Fibroblast of skin of left quadriceps (primary cell): ENCODE measurements around the gene KRTAP10-12.
"Not testable (repeated sequence)": the region's sequence is repeated elsewhere in the genome, so short reads cannot be mapped to it uniquely, and the experiment has no call there.

Experiments
- DNase-seq, 2 experiments: peaks; one replicate each; pipeline ENCODE4 v3.0.0-alpha.2; 2013; ENCODE audit warnings: low read depth in 2 of 2

The KRTAP10-12 gene, protein sequence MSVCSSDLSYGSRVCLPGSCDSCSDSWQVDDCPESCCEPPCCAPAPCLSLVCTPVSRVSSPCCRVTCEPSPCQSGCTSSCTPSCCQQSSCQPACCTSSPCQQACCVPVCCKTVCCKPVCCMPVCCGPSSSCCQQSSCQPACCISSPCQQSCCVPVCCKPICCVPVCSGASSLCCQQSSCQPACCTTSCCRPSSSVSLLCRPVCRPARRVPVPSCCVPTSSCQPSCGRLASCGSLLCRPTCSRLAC

GRCh38 chr21:44697172-44697810, at the start of gene KRTAP10-12:
TSS of gene KRTAP10-12 (plus strand) at chr21:44697172. CDS start at chr21:44697202, 30 bp downstream.
- not testable (repeated sequence) for DNase-seq

- no peak for DNase-seq
Observed at GRCh38 chr21:44647222-44647552, 49.8 kb upstream of the KRTAP10-12 start.

DNA sequence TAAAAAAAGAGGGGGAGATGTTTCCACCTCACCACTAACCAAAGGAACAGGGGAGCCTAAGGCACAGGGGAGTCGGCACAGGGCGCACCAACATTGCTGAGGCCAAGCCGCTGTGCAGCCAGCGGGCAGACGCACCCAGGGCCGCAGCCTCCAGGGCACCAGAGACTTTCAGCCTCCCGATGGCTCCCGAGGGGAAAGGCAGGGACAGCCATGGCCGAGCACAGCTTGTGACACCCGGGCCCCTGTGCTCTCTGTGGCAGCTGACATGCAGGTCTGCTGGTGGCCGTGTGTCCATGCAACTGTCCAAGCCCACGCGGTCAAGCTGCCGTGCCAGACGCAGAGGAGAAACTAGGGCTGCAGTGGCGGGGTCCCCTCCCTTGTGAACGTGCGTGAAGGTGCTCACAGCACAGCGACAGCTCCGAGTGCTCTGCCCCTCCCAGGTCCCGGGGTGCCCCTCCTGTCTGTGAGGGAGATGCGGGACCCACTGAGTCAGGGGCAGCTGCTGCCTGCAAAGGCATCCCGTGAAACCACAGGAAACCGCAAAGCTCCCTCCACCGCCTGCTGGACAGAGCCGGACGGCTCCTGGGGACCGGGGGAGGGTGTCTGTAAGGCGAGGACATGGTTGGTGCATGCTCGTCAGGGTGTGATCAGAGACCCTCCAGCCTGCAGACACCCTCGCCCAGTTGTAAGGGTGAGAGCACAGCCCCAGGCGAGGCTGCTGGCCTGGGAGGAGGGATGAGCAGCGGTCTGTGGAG, 48.2 kb upstream of the KRTAP10-12 start:
- DNase-seq, result no peak

- no peak for DNase-seq
Observed at GRCh38 chr21:44649521-44650100, 47.4 kb upstream of the KRTAP10-12 start.

- no peak for DNase-seq
Observed at GRCh38 chr21:44650265-44650972, 46.6 kb upstream of the KRTAP10-12 start.

DNA sequence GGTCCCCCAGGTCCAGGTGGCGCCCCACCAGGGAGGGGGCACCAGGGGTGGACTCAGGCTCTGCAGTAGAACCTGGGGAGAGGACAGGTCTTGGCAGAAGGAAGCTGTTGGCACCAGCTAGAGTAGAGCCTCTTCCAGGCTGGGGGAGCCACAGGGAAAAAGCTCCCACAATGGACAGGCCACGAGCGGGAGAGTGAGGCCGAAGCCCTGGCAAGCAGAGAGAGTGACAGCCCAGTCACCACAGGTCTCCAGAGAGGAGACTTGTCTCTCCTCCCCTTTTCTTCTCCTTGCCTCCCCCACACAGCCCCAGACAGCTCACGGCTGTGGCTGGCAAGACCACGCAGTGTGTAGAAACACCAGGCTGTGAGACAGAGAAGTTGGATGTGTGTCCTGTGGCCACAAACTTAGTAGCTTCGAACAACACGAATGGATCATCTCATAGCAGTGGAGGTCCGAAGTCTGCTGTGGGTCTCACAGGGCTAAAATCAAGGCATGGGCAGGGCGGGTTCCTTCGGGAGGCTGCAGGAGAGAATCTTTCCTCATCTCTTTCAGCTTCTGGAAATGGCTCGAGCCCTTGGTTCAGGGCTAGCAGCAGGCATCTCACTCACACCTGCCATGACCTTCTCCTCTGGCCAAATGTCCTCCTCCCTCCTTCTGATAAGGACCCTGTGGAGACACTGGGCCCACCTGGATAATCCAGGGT, 45.8 kb upstream of the KRTAP10-12 start:
- DNase-seq, result no peak

- DNase-seq, result no peak
Observed at GRCh38 chr21:44653123-44653522, 43.8 kb upstream of the KRTAP10-12 start.

- DNase-seq, result no peak
Observed at GRCh38 chr21:44653656-44654575, 43.1 kb upstream of the KRTAP10-12 start.

DNA sequence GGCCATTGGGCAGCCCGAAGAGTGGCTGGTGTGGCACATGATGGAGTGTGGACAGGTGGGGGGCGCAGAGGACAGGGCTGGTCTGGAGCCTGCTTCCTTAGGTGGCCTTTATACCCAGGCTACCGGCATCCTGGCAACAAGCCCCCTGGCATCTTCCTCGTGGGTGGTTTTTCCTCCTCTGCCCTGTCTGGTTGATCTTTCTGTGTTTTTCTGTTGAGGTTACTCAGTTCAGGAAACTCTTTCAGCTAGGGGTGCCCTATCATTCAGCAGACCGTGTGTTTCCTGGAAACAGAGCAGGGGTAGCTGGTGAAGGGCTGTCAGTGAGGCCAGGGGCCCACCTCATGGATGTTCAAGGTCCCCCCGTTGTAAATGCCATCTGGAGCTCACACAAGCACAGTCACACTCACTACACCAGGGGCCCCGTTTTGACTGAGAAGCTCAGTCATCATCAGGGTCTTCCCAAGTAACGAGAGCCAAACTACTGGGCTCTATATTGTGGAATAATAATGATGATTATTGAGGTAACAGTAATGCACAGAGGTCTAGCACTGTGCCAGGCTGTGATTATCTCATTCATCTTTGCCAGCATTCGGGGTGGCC, 42.3 kb upstream of the KRTAP10-12 start, which contains the start of gene KRTAP12-4:
TSS of gene KRTAP12-4 (minus strand) at position 84 of the 600 bp plus-strand sequence. CDS start at position 39, 45 bp downstream.
- no peak for DNase-seq

- DNase-seq, result no peak
Observed at GRCh38 chr21:44656868-44657267, 40.1 kb upstream of the KRTAP10-12 start.

GRCh38 chr21:44657635-44658540, 39.1 kb upstream of the KRTAP10-12 start, which contains the start of gene KRTAP12-3:
TSS of gene KRTAP12-3 (plus strand) at chr21:44657932. CDS start at chr21:44657980, 48 bp downstream.
- DNase-seq, result no peak

- no peak for DNase-seq
Observed at GRCh38 chr21:44658541-44658910, 38.4 kb upstream of the KRTAP10-12 start.

DNA sequence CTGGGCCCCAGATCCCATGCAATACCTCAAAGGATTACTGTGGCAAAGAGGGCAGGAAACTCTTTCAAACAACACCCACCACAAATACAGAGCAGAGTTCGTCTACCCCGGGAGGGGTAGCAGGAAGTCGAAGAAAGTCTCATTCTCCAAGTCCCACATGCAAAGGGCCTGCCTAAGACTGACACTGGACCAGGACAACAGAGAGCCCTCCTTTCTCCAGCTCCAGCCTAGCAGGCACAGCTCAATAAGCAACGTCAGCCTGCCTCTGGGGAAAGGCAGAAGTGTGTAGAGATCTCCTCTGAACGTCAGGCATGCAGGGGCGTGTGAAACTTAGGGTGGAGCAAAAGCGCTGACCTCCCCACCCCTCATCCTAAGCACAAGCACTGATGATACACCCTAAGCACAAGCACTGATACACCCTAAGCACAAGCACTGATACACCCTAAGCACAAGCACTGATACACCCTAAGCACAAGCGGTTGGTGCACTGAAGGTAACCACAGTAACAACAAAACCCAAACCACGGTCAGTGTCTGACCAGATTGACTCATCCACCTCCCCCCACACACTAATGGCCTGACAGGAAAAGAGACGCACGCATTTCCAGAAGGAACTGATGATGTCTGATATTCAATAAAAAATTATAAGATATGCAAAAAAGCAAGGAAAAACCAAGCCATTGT, 37.9 kb upstream of the KRTAP10-12 start:
- no peak for DNase-seq

DNA sequence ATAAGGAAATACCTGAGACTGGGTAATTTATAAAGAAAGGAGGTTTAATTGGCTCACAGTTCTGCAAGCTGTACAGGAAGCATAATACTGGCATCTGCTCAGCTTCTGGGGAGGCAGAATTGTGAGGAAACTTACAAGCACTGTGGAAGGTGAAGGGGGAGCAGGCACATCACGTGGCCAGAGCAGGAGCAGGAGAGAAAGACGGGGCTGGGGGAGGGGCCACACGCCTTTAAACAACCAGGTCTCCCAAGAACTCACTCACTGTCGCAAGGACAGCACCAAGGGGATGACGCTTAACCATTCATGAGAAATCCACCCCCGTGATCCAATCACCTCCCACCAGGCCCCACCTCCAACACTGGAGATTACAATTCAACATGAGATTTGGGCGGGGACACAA, 35.4 kb upstream of the KRTAP10-12 start:
- not testable (repeated sequence) for DNase-seq

DNA sequence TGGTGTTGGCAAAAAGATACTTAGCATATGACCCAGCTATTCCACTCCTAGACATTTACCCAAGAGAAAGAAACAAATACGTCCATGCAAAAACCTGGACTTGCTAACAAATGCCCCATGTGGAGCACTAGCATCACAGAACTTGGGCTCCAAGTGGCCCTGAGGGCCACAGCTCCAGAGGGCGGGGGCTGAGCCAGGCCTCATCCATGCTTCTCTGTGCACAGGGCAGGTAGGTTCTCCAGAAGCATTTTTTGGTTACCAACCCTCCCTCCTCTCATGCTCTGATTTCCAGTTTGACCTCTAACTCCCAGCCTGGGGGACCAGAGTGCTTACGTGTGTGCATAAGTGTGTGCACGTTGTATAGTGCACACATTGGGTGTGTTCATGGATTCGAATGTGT, 32.3 kb upstream of the KRTAP10-12 start:
- DNase-seq, result no peak

DNA sequence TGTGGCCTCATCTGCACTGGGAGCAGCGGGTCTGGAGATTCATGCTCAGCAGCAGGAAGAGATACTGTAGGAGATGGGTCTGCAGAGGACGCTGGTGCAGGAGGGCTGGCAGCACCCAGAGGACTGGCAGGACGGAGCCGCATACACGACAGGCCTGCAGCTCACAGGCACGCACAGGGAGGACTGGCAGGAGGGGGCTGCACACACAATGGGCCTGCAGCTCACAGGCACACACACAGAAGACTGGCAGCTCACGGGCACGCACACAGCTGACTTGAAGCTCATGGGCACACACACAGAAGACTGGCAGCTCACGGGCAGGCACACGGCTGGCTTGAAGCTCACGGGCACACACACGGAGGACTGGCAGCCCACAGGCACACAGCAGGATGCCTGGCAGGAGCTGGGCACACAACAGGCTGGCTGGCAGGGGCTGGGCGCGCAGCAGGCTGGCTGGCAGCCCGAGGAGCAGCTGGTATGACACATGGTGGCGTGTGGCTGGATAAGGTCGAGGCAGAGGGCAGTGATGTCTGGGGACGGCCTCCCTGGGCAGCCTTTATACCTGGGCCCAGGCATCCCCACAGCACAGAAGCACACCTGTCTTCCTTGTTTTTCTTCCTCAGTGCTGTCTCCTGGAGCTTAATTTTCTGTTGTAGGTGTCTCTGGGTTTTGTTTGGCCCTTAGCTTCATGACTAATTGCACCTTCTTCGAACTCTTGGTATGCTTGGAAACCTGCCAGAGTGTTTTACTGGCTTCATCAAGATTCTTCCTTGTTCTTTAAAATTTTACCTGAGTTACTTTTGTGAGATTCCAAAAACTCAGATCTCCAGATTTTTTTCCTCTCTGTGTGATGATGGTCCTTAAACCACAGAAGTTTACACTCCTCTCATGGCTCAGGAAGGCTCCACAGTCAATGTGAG, 30.3 kb upstream of the KRTAP10-12 start, which contains the start of gene KRTAP12-2:
TSS of gene KRTAP12-2 (minus strand) at position 527 of the 920 bp plus-strand sequence. CDS start at position 486, 41 bp downstream.
- no peak for DNase-seq

DNA sequence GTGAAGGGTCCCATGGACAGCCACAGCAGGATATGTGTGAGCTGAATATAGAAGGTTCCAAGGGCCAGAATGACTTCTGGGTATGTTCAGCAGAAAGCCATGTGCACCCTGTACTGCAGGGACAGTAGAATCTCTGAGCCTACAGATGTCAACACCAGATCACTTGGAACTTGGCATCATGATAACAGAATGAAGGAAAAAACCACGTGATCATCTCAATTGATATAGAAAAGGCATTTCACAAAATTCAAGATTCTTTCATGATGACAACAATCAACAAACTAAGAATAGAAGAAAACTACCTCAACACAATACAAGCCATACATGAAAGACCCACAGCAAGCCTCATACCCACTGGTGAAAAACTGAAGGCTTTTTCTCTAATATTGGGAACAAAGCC, 29.4 kb upstream of the KRTAP10-12 start:
- DNase-seq, result no peak
